Measurements from ENCODE around the gene RIN3. TPM values are rescaled to one million over a fixed set of nuclear protein-coding genes. Genes with fewer than 3 reads are reported as not detected.

Gene RIN3
- total RNA-seq, 4 donors from 2014 or later: 4.7 to 7.9 (median 6.6) TPM

- H3K4me3 ChIP-seq (replicated peaks in 1 of 3): no peak overlapping the region
- 76 to 77% methylated on average over 2 of the region's 2 CpGs for WGBS, 2 donors
- H3K4me1 ChIP-seq: peaks cover 0 to 6% of the 10 kb centered on the region in 2 donors
- no peak overlapping the region for H3K27ac ChIP-seq
- no peaks in the 10 kb centered on the region for H3K27me3 ChIP-seq
- TF ChIP-seq CTCF (IDR thresholded peaks at IDR 0.05) (no peak), POLR2A (IDR thresholded peaks at IDR 0.05) (no peak)
- H3K9me3 ChIP-seq: no peaks in the 10 kb centered on the region
- intact Hi-C loops (cut with DNase I): no loop called here
- DNase-seq: no peak
- H3K36me3 ChIP-seq: no peaks in the 10 kb centered on the region
These were observed 76.6 kb downstream of the RIN3 start for GRCh38 chr14:92590176-92590575.

GRCh38 chr14:92590941-92591340 is 77.4 kb downstream of the RIN3 start:
- H3K4me3 ChIP-seq (replicated peaks in 1 of 3): no peak overlapping the region
- no peak overlapping the region for H3K27ac ChIP-seq
- intact Hi-C loops (cut with DNase I): no loop called here

GRCh38 chr14:92591346-92591745 is 77.8 kb downstream of the RIN3 start:
- Histone ChIP-seq H3K27ac (no peak overlapping the region), H3K4me1 (no peaks in the 10 kb centered on the region), H3K27me3 (no peaks in the 10 kb centered on the region), H3K4me3 (replicated peaks in 1 of 3) (no peak overlapping the region), H3K9me3 (no peaks in the 10 kb centered on the region), H3K36me3 (no peaks in the 10 kb centered on the region)
- DNase-seq: no peak
- intact Hi-C loops (cut with DNase I): no loop called here
- TF ChIP-seq POLR2A (IDR thresholded peaks at IDR 0.05) (no peak), CTCF (IDR thresholded peaks at IDR 0.05) (no peak)

More at GRCh38 chr14:92590941-92591340, 77.4 kb downstream of the RIN3 start:
- no peaks in the 10 kb centered on the region for H3K9me3 ChIP-seq
- no peaks in the 10 kb centered on the region for H3K4me1 ChIP-seq
- no peak for TF ChIP-seq CTCF (IDR thresholded peaks at IDR 0.05)
- TF ChIP-seq POLR2A (IDR thresholded peaks at IDR 0.05): no peak
- no peaks in the 10 kb centered on the region for H3K36me3 ChIP-seq
- no peaks in the 10 kb centered on the region for H3K27me3 ChIP-seq
- 50 to 51% methylated on average over 2 of the region's 2 CpGs for WGBS, 2 donors
- DNase-seq: no peak

- Histone ChIP-seq H3K27me3 (no peaks in the 10 kb centered on the region), H3K4me1 (no peaks in the 10 kb centered on the region), H3K27ac (no peak overlapping the region), H3K9me3 (no peaks in the 10 kb centered on the region), H3K36me3 (no peaks in the 10 kb centered on the region), H3K4me3 (replicated peaks in 1 of 3) (no peak overlapping the region)
- TF ChIP-seq CTCF (IDR thresholded peaks at IDR 0.05) (no peak), POLR2A (IDR thresholded peaks at IDR 0.05) (no peak)
- 92 to 95% methylated on average over 3 of the region's 3 CpGs for WGBS, 2 donors
- intact Hi-C loops (cut with DNase I): no loop called here
- no peak for DNase-seq
These were observed 81.7 kb downstream of the RIN3 start for GRCh38 chr14:92595267-92595666.

- H3K27me3 ChIP-seq: no peaks in the 10 kb centered on the region
- intact Hi-C loops (cut with DNase I): no loop called here
- H3K4me3 ChIP-seq (replicated peaks in 1 of 3): no peak overlapping the region
- H3K9me3 ChIP-seq: no peaks in the 10 kb centered on the region
- no peak for TF ChIP-seq CTCF (IDR thresholded peaks at IDR 0.05)
- no peak for TF ChIP-seq POLR2A (IDR thresholded peaks at IDR 0.05)
- no peak for DNase-seq
- no peak overlapping the region for H3K27ac ChIP-seq
- H3K36me3 ChIP-seq: no peaks in the 10 kb centered on the region
- H3K4me1 ChIP-seq: no peaks in the 10 kb centered on the region
- WGBS, 2 donors: 82 to 83% methylated on average over 9 of the region's 9 CpGs
These were observed 82.8 kb downstream of the RIN3 start for GRCh38 chr14:92596331-92596907.
